Osteoblast (primary cell): ENCODE measurements around the gene NOP56. TPM values are rescaled to one million over a fixed set of nuclear protein-coding genes. Genes with fewer than 3 reads are reported as not detected.

Source experiments
- DNase-seq: peaks from one replicate; pipeline ENCODE4 v3.0.0; 2011; ENCODE audit warnings: low spot score, mixed read lengths; ENCODE audit not compliant: insufficient read length; ENCODE audit errors: missing footprints
- H2AFZ ChIP-seq: 2 replicates; pipeline ENCODE4 v1.6.0; 2011; ENCODE audit warnings: mild to moderate bottlenecking, low read length
- H3K27ac ChIP-seq: 2 replicates; pipeline ENCODE4 v1.5.1; 2011; ENCODE audit warnings: mild to moderate bottlenecking, low read depth, low read length, moderate library complexity
- H3K27me3 ChIP-seq: 2 replicates; pipeline ENCODE4 v1.6.0; 2012; ENCODE audit warnings: mild to moderate bottlenecking, control low read depth, inconsistent platforms, low read length, moderate library complexity; ENCODE audit not compliant: insufficient read depth
- H3K36me3 ChIP-seq: 2 replicates; pipeline ENCODE4 v1.5.1; 2011; ENCODE audit warnings: mild to moderate bottlenecking, low read length, control low read depth, moderate library complexity; ENCODE audit not compliant: insufficient read depth
- H3K4me1 ChIP-seq: 2 replicates; pipeline ENCODE4 v1.5.1; 2011; ENCODE audit warnings: mild to moderate bottlenecking, low read length, control low read depth, moderate library complexity; ENCODE audit not compliant: insufficient read depth
- H3K4me2 ChIP-seq: 2 replicates; pipeline ENCODE4 v1.6.0; 2011; ENCODE audit warnings: mild to moderate bottlenecking, low read length; ENCODE audit not compliant: insufficient read depth
- H3K4me3 ChIP-seq: fragments of 200-600 bp; sonication (generic); 3 replicates; pipeline ENCODE4 v1.5.1; 2012; ENCODE audit warnings: mild to moderate bottlenecking, low read length, inconsistent platforms; ENCODE audit not compliant: insufficient read depth
- H3K79me2 ChIP-seq: 2 replicates; pipeline ENCODE4 v1.6.0; 2012; ENCODE audit warnings: mild to moderate bottlenecking, low read length, control low read depth, inconsistent platforms; ENCODE audit not compliant: insufficient read depth
- H3K9me3 ChIP-seq: 2 replicates; pipeline ENCODE4 v1.5.1; 2011; ENCODE audit warnings: low read depth, low read length, control low read depth
- H4K20me1 ChIP-seq: 2 replicates; pipeline ENCODE4 v1.6.0; 2012; ENCODE audit warnings: mild to moderate bottlenecking, low read length, control low read depth; ENCODE audit not compliant: insufficient read depth
- CTCF ChIP-seq: IDR thresholded peaks from 2 replicates; pipeline ENCODE4 v1.5.1; 2011; ENCODE audit warnings: mild to moderate bottlenecking, low read depth, low read length, moderate library complexity; ENCODE audit errors: extremely low read depth
- total RNA-seq: library from RNA; depleted of rRNA; stranded (reverse); fragments of >200 nt; gene quantifications from 2 replicates; pipeline ENCODE4 v1.2.3, GENCODE V29; 2012

Gene NOP56
- total RNA-seq, 1 donor = 91.2 TPM

- no peak for DNase-seq
- peak overlapping the region; percentile 100 for H3K4me2 ChIP-seq
- no peaks in the 10 kb centered on the region for H3K9me3 ChIP-seq
- H3K36me3 ChIP-seq = peaks cover 49% of the 10 kb centered on the region
- peak overlapping the region; percentile 79 for H3K27ac ChIP-seq
- no peak for TF ChIP-seq CTCF
- H4K20me1 ChIP-seq = peaks cover 44% of the 10 kb centered on the region
- H2AFZ ChIP-seq = peak overlapping the region; percentile 93
- H3K4me3 ChIP-seq = peak overlapping the region; percentile 98
- H3K79me2 ChIP-seq = peaks cover 53% of the 10 kb centered on the region
- no peaks in the 10 kb centered on the region for H3K27me3 ChIP-seq
- peaks cover 22% of the 10 kb centered on the region for H3K4me1 ChIP-seq
Measured at GRCh38 chr20:2653556-2654383, 1.3 kb downstream of the NOP56 start.

GRCh38 chr20:2654384-2654822, 2.0 kb downstream of the NOP56 start:
- peaks cover 55% of the 10 kb centered on the region for H3K36me3 ChIP-seq

GRCh38 chr20:2654831-2655230, 2.4 kb downstream of the NOP56 start:
- DNase-seq = no peak
- peak overlapping the region; percentile 100 for H3K4me2 ChIP-seq
- H3K4me3 ChIP-seq = no peak overlapping the region
- no peak overlapping the region for H2AFZ ChIP-seq
- no peaks in the 10 kb centered on the region for H3K9me3 ChIP-seq
- H3K27me3 ChIP-seq = no peaks in the 10 kb centered on the region
- H3K4me1 ChIP-seq = peaks cover 22% of the 10 kb centered on the region
- peaks cover 53% of the 10 kb centered on the region for H3K79me2 ChIP-seq
- TF ChIP-seq CTCF = no peak
- peak overlapping the region; percentile 30 for H3K27ac ChIP-seq
- peaks cover 44% of the 10 kb centered on the region for H4K20me1 ChIP-seq
- peaks cover 58% of the 10 kb centered on the region for H3K36me3 ChIP-seq

More at GRCh38 chr20:2654384-2654822, 2.0 kb downstream of the NOP56 start:
- Histone ChIP-seq H3K4me1 (peaks cover 22% of the 10 kb centered on the region), H3K79me2 (peaks cover 53% of the 10 kb centered on the region), H3K4me3 (peak overlapping the region; percentile 98), H3K27me3 (no peaks in the 10 kb centered on the region), H4K20me1 (peaks cover 44% of the 10 kb centered on the region), H3K27ac (peak overlapping the region; percentile 61), H3K9me3 (no peaks in the 10 kb centered on the region), H3K4me2 (peak overlapping the region; percentile 100), H2AFZ (no peak overlapping the region)
- DNase-seq = no peak
- TF ChIP-seq CTCF = no peak

GRCh38 chr20:2655331-2656116, 3.1 kb downstream of the NOP56 start:
- no peak for DNase-seq
- Histone ChIP-seq H3K36me3 (peaks cover 65% of the 10 kb centered on the region), H2AFZ (no peak overlapping the region), H3K27ac (peak overlapping the region; percentile 3), H3K4me2 (no peak overlapping the region), H4K20me1 (peaks cover 44% of the 10 kb centered on the region), H3K9me3 (no peaks in the 10 kb centered on the region), H3K79me2 (peaks cover 49% of the 10 kb centered on the region), H3K27me3 (no peaks in the 10 kb centered on the region), H3K4me3 (no peak overlapping the region), H3K4me1 (peaks cover 22% of the 10 kb centered on the region)
- no peak for TF ChIP-seq CTCF
